Pancreas (tissue), 10 donors: ENCODE measurements around the gene HHAT. TPM values are rescaled to one million over a fixed set of nuclear protein-coding genes. Genes with fewer than 3 reads are reported as not detected.

Experiments used
- ATAC-seq, 4 donors: fragments of 200-7000 bp; cut with Tn5 transposase; one replicate each; pipeline versions ENCODE4 v1.8.0 to v1.9.1; 2020; ENCODE audit warnings: mild to moderate bottlenecking in 4 of 4, moderate library complexity in 4 of 4
- DNase-seq, 6 donors: peaks; one replicate each; pipeline ENCODE4 v3.0.0-alpha.2; 2020
- FAIRE-seq: peaks from 2 replicates; lab custom pipeline; 2012; peaks lifted over from hg19 to GRCh38; lab: Jason Lieb, UNC
- H3K27ac ChIP-seq, 4 donors: fragments of 200-600 bp; sonication (generic); 1 replicate in 3 of 4; 2 replicates in 1 of 4; pipeline versions ENCODE4 v1.5.0 to v1.8.0; 2020
- H3K27me3 ChIP-seq, 4 donors: fragments of 200-600 bp; one replicate each; pipeline ENCODE4 v1.8.0; 2021
- H3K36me3 ChIP-seq, 3 donors: fragments of 200-600 bp; sonication (generic) in 1 of 3; one replicate each; pipeline versions ENCODE4 v1.5.0 to v1.8.0; 2020 to 2021
- H3K4me1 ChIP-seq, 3 donors: fragments of 200-600 bp; one replicate each; pipeline ENCODE4 v1.8.0; 2021
- H3K4me3 ChIP-seq, 4 donors: fragments of 200-600 bp; sonication (generic) in 2 of 4; one replicate each; pipeline versions ENCODE4 v1.5.0 to v1.8.0; 2020 to 2021
- H3K9me3 ChIP-seq, 4 donors: fragments of 200-600 bp; one replicate each; pipeline ENCODE4 v1.8.0; 2021
- WGBS, 2 donors: extraction: QIAGEN DNeasy Blood & Tissue Kit; methylation state at CpG; one replicate each; pipeline ENCODE4 v1.1.7; 2013; 5-methylcytosine and 5-hydroxymethylcytosine counted together
- intact Hi-C, 3 donors: fragments of 100-400 bp; cut with DNase I; formaldehyde crosslinking; loops; one replicate each; pipeline versions ENCODE4 v1.11.1 to v1.14.2; 2022
- polyA plus RNA-seq, 2 donors: library from polyadenylated mRNA; stranded (reverse); fragments of 200-250 nt; gene quantifications; one replicate each; pipeline ENCODE4 v1.2.3, GENCODE V29; 2013
- total RNA-seq, 6 donors: library from RNA; stranded (reverse); fragmentation: NEBNext Ultra II Directional in 4 of 6; extraction: Animal tissue kit (Norgen Biotek cat#: 25700) in 4 of 6; gene quantifications; one replicate each; pipeline versions ENCODE4 v1.2.1 to v1.2.4, GENCODE V29; 2021 to 2023
- TF ChIP-seq, protein P1 (sequence below), 4 donors: fragments of 200-600 bp; sonication (generic) in 3 of 4; IDR thresholded peaks; one replicate each; pipeline versions ENCODE4 v1.5.0 to v1.8.0; 2021; ENCODE audit warnings: antibody characterized with exemption in 4 of 4
- donor health status: healthy with polysubstance abuse.
- donor health status: DM: no; HTN: no; CAD: no; lungs with moderate emphysema.
- donor health status: DM: no; HTN: no; CAD: no.
- donor health status: control.
- donor health status: control.
- donor health status: Bipolar disorder and iron deficiency.
- donor health status: DM: yes; HTN: yes; CAD: no.
- donor health status: DM: no; HTN: no; CAD: no.
- donor health status: DM: no; HTN: no; CAD: no.
- donor health status: DM: yes; HTN: yes; CAD: no.

The HHAT gene
- total and polyA plus RNA-seq, 8 donors, result 1.3 to 4.1 (median 2.4) TPM

- no peak overlapping the region for H3K4me3 ChIP-seq
- H3K27ac ChIP-seq, result no peak overlapping the region
- H3K9me3 ChIP-seq, result no peaks in the 10 kb centered on the region
- H3K36me3 ChIP-seq, result no peaks in the 10 kb centered on the region
- no peak for DNase-seq
- WGBS, 2 donors, result 74 to 86% methylated on average over 2 of the region's 2 CpGs
- ATAC-seq, result no peak
- H3K4me1 ChIP-seq, result no peaks in the 10 kb centered on the region
- intact Hi-C loops, result no loop called here
- TF ChIP-seq, protein P1, sequence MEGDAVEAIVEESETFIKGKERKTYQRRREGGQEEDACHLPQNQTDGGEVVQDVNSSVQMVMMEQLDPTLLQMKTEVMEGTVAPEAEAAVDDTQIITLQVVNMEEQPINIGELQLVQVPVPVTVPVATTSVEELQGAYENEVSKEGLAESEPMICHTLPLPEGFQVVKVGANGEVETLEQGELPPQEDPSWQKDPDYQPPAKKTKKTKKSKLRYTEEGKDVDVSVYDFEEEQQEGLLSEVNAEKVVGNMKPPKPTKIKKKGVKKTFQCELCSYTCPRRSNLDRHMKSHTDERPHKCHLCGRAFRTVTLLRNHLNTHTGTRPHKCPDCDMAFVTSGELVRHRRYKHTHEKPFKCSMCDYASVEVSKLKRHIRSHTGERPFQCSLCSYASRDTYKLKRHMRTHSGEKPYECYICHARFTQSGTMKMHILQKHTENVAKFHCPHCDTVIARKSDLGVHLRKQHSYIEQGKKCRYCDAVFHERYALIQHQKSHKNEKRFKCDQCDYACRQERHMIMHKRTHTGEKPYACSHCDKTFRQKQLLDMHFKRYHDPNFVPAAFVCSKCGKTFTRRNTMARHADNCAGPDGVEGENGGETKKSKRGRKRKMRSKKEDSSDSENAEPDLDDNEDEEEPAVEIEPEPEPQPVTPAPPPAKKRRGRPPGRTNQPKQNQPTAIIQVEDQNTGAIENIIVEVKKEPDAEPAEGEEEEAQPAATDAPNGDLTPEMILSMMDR (IDR thresholded peaks at IDR 0.05), result no peak
- no peaks in the 10 kb centered on the region for H3K27me3 ChIP-seq
- FAIRE-seq, result no peak
These were observed 306.4 kb downstream of the HHAT start for GRCh38 chr1:210635108-210635507.

- Histone ChIP-seq H3K9me3 (no peaks in the 10 kb centered on the region), H3K4me1 (no peaks in the 10 kb centered on the region), H3K36me3 (no peaks in the 10 kb centered on the region), H3K27me3 (no peaks in the 10 kb centered on the region), H3K27ac (no peak overlapping the region), H3K4me3 (no peak overlapping the region)
- WGBS, 2 donors, result 73 to 79% methylated on average over 5 of the region's 5 CpGs
- no peak for ATAC-seq
- intact Hi-C loops, result no loop called here
- FAIRE-seq, result no peak
- no peak for DNase-seq
- TF ChIP-seq, protein P1 (IDR thresholded peaks at IDR 0.05), result no peak
These were observed 312.9 kb downstream of the HHAT start for GRCh38 chr1:210641582-210641981.

- Histone ChIP-seq H3K36me3 (no peaks in the 10 kb centered on the region), H3K27me3 (no peaks in the 10 kb centered on the region), H3K27ac (no peak overlapping the region), H3K4me3 (no peak overlapping the region), H3K4me1 (no peaks in the 10 kb centered on the region), H3K9me3 (no peaks in the 10 kb centered on the region)
- FAIRE-seq, result no peak
- DNase-seq, result no peak
- 78 to 81% methylated on average over 7 of the region's 7 CpGs for WGBS, 2 donors
- intact Hi-C loops, result no loop called here
- TF ChIP-seq, protein P1 (IDR thresholded peaks at IDR 0.05), result no peak
- no peak for ATAC-seq
These were observed 317.0 kb downstream of the HHAT start for GRCh38 chr1:210645582-210646257.

- Histone ChIP-seq H3K4me1 (no peaks in the 10 kb centered on the region), H3K4me3 (no peak overlapping the region), H3K27me3 (no peaks in the 10 kb centered on the region), H3K36me3 (no peaks in the 10 kb centered on the region), H3K9me3 (no peaks in the 10 kb centered on the region), H3K27ac (no peak overlapping the region)
- no peak for FAIRE-seq
- TF ChIP-seq, protein P1 (IDR thresholded peaks at IDR 0.05), result no peak
- intact Hi-C loops, result no loop called here
- DNase-seq, result no peak
- 86 to 96% methylated on average over 2 of the region's 2 CpGs for WGBS, 2 donors
- ATAC-seq, result no peak
These were observed 317.5 kb downstream of the HHAT start for GRCh38 chr1:210646258-210646616.
